B cell (primary cell): Measurements from ENCODE around the gene EPB41L1. TPM values are rescaled to one million over a fixed set of nuclear protein-coding genes. Genes with fewer than 3 reads are reported as not detected.

ENCODE experiments used
- ATAC-seq: fragments of 200-7000 bp; cut with Tn5 transposase; one replicate; pipeline ENCODE4 v1.10.0; 2021; ENCODE audit warnings: low read depth, mild to moderate bottlenecking, moderate number of reproducible peaks, moderate library complexity
- CTCF ChIA-PET: fragments of 350-600 bp; sonication (Branson Sonifier 250); formaldehyde crosslinking; loops from one replicate; lab custom pipeline; 2021; ENCODE audit warnings: antibody characterized with exemption, inconsistent platforms; lab: Charles Lee
- POLR2A ChIA-PET: fragments of 350-600 bp; sonication (Branson Sonifier 250); formaldehyde crosslinking; loops from one replicate; lab custom pipeline; 2021; ENCODE audit warnings: antibody characterized with exemption; lab: Charles Lee
- DNase-seq: peaks from one replicate; pipeline ENCODE4 v3.0.0; 2013
- H2AFZ ChIP-seq: 2 replicates; pipeline ENCODE4 v1.6.1; 2012; ENCODE audit warnings: mild to moderate bottlenecking, low read depth, low read length; ENCODE audit not compliant: insufficient read depth, poor library complexity, severe bottlenecking
- H3K27ac ChIP-seq, 2 donors: 1 replicate in 1 of 2; 2 replicates in 1 of 2; pipeline ENCODE4 v1.5.1; 2012 to 2013; ENCODE audit warnings: low read length in 2 of 2, mild to moderate bottlenecking in 2 of 2, moderate library complexity in 1 of 2
- H3K27me3 ChIP-seq, 4 experiments: fragments of 200-600 bp in 1 of 4; sonication (generic) in 1 of 4; replicated peaks in 1 of 4; 1 replicate in 2 of 4; 2 replicates in 2 of 4; pipeline versions ENCODE4 v1.6.1 to v1.7.0; 2013 to 2016; ENCODE audit warnings: low read length in 3 of 4, mild to moderate bottlenecking in 2 of 4, mixed read lengths in 1 of 4, moderate library complexity in 1 of 4; ENCODE audit not compliant: insufficient read depth in 4 of 4, control insufficient read depth in 3 of 4; ENCODE audit errors: control extremely low read depth in 1 of 4
- H3K36me3 ChIP-seq, 2 experiments: replicated peaks in 1 of 2; 1 replicate in 1 of 2; 2 replicates in 1 of 2; pipeline versions ENCODE4 v1.6.1 to v1.7.1; 2013; ENCODE audit warnings: low read length in 1 of 2; ENCODE audit not compliant: insufficient read depth in 2 of 2, control insufficient read depth in 1 of 2; ENCODE audit errors: control extremely low read depth in 1 of 2, extremely low read depth in 1 of 2
- H3K4me1 ChIP-seq, 2 donors: fragments of 200-600 bp in 1 of 2; sonication (generic) in 1 of 2; 1 replicate in 1 of 2; 2 replicates in 1 of 2; pipeline versions ENCODE4 v1.5.1 to v1.6.1; 2013 to 2017; ENCODE audit warnings: low read length in 2 of 2; ENCODE audit not compliant: control insufficient read depth in 2 of 2, insufficient read depth in 2 of 2
- H3K4me2 ChIP-seq: replicated peaks from 2 replicates; pipeline ENCODE3; 2012; ENCODE audit warnings: mild to moderate bottlenecking, low read depth, low read length; ENCODE audit not compliant: poor library complexity, severe bottlenecking
- H3K4me3 ChIP-seq, 5 experiments: fragments of 200-600 bp in 1 of 5; sonication (generic) in 1 of 5; 1 replicate in 3 of 5; 2 replicates in 2 of 5; pipeline versions ENCODE4 v1.5.1 to v1.7.0; 2011 to 2016; ENCODE audit warnings: low read length in 4 of 5, mild to moderate bottlenecking in 4 of 5, low read depth in 2 of 5, control low read depth in 1 of 5, moderate library complexity in 1 of 5; ENCODE audit not compliant: insufficient read depth in 1 of 5; ENCODE audit errors: control extremely low read depth in 1 of 5, extremely low read depth in 1 of 5
- H3K79me2 ChIP-seq: fragments of 200-600 bp; sonication (generic); one replicate; pipeline ENCODE4 v1.6.0; 2016; ENCODE audit warnings: low read length; ENCODE audit not compliant: control insufficient read depth, insufficient read depth
- H3K9ac ChIP-seq: fragments of 200-600 bp; sonication (generic); 2 replicates; pipeline ENCODE4 v1.6.1; 2017; ENCODE audit warnings: mild to moderate bottlenecking, low read length, moderate library complexity
- H3K9me3 ChIP-seq, 3 donors: one replicate each; pipeline versions ENCODE4 v1.6.1 to v1.7.1; 2013; ENCODE audit warnings: low read length in 2 of 3; ENCODE audit not compliant: control insufficient read depth in 2 of 3, insufficient read depth in 1 of 3; ENCODE audit errors: control extremely low read depth in 1 of 3
- H4K20me1 ChIP-seq: 2 replicates; pipeline ENCODE4 v1.6.0; 2012; ENCODE audit warnings: mild to moderate bottlenecking, low read length; ENCODE audit not compliant: insufficient read depth, control insufficient read depth, poor library complexity, severe bottlenecking
- H3K27ac Mint-ChIP-seq: one replicate; pipeline ENCODE4 v1.8.0; 2021; ENCODE audit warnings: mixed read lengths
- H3K27me3 Mint-ChIP-seq: one replicate; pipeline ENCODE4 v1.8.0; 2021; ENCODE audit warnings: mixed read lengths
- H3K4me1 Mint-ChIP-seq: one replicate; pipeline ENCODE4 v1.8.0; 2021; ENCODE audit warnings: mixed read lengths
- H3K4me3 Mint-ChIP-seq: one replicate; pipeline ENCODE4 v1.8.0; 2021; ENCODE audit warnings: mixed read lengths
- H3K9me3 Mint-ChIP-seq: one replicate; pipeline ENCODE4 v1.8.0; 2022; ENCODE audit warnings: mixed read lengths; ENCODE audit not compliant: insufficient read depth
- EZH2 ChIP-seq: IDR thresholded peaks from 2 replicates; pipeline ENCODE4 v1.6.1; 2012; ENCODE audit warnings: borderline replicate concordance, low read depth, mild to moderate bottlenecking, moderate library complexity, low read length; ENCODE audit not compliant: insufficient read depth, poor library complexity, severe bottlenecking
- WGBS: methylation state at CpG from one replicate; pipeline ENCODE4 v1.1.5; 2013; ENCODE audit warnings: missing lambda C conversion rate; ENCODE audit not compliant: insufficient coverage; 5-methylcytosine and 5-hydroxymethylcytosine counted together
- intact Hi-C: fragments of 100-400 bp; cut with micrococcal nuclease; formaldehyde crosslinking; loops from one replicate; pipeline ENCODE4 v1.10.0; 2022
- polyA plus RNA-seq: library from polyadenylated mRNA; depleted of rRNA; stranded (reverse); fragments of >200 nt; gene quantifications from 2 replicates; pipeline ENCODE4 v1.2.3, GENCODE V29; 2012
- total RNA-seq, 2 donors: library from RNA; stranded (reverse); fragments of 120-200 nt in 1 of 2; gene quantifications; 1 replicate in 1 of 2; 2 replicates in 1 of 2; pipeline versions ENCODE4 v1.2.3 to v1.2.4, GENCODE V29; 2013 to 2022
- TF ChIP-seq, protein P1 (sequence below): fragments of 200-600 bp; IDR thresholded peaks from one replicate; pipeline ENCODE4 v1.8.0; 2022; ENCODE audit warnings: antibody characterized with exemption, mild to moderate bottlenecking

EPB41L1 gene
- total and polyA plus RNA-seq, 2 donors (not counting 1 experiment from before 2014, with no cell fraction given): 0.12 to 1.3 TPM

DNA sequence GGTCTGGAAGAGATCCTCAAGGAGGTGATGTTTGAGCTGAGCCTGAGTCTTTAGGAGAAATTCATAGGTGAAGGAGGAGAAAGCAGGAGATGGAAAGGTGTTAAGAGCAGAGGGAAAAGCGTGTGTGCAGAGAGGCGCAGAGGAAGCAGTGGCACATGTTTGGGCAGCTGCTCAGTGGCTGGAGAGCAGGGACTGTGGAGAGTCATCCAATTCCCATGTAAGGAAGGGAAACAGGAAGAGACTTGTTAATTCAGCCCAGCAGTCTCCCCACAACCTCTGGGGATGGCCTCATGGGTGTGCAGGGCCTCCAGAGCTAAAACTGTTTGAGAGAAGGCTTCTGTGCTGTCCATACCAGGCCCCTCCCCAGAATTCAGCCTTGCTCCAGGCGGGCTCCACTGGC lies 98.0 kb downstream of the EPB41L1 start:
- no peaks in the 10 kb centered on the region for H3K9me3 Mint-ChIP-seq
- H3K36me3 ChIP-seq: peaks cover 2 to 72% of the 10 kb centered on the region in 2 experiments
- no peak overlapping the region for H3K4me3 Mint-ChIP-seq
- no peaks in the 10 kb centered on the region for H3K27me3 Mint-ChIP-seq
- POLR2A ChIA-PET: no interaction called here
- H3K27ac Mint-ChIP-seq: no peak overlapping the region
- H3K9me3 ChIP-seq: no peaks in the 10 kb centered on the region
- ATAC-seq (no peak), DNase-seq (no peak)
- peaks cover 5% of the 10 kb centered on the region for H3K4me1 Mint-ChIP-seq
- intact Hi-C loops: no loop called here
- CTCF ChIA-PET: no interaction called here
- TF ChIP-seq, protein P1, sequence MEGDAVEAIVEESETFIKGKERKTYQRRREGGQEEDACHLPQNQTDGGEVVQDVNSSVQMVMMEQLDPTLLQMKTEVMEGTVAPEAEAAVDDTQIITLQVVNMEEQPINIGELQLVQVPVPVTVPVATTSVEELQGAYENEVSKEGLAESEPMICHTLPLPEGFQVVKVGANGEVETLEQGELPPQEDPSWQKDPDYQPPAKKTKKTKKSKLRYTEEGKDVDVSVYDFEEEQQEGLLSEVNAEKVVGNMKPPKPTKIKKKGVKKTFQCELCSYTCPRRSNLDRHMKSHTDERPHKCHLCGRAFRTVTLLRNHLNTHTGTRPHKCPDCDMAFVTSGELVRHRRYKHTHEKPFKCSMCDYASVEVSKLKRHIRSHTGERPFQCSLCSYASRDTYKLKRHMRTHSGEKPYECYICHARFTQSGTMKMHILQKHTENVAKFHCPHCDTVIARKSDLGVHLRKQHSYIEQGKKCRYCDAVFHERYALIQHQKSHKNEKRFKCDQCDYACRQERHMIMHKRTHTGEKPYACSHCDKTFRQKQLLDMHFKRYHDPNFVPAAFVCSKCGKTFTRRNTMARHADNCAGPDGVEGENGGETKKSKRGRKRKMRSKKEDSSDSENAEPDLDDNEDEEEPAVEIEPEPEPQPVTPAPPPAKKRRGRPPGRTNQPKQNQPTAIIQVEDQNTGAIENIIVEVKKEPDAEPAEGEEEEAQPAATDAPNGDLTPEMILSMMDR: no peak
- TF ChIP-seq EZH2: no peak
- H3K4me3 ChIP-seq: no peak overlapping the region
- H3K27ac ChIP-seq: no peak overlapping the region
- H3K4me2 ChIP-seq: no peak overlapping the region
- no peaks in the 10 kb centered on the region for H3K27me3 ChIP-seq
- no peak overlapping the region for H2AFZ ChIP-seq
- no peaks in the 10 kb centered on the region for H3K4me1 ChIP-seq
- H3K79me2 ChIP-seq: peaks cover 12% of the 10 kb centered on the region
- WGBS: 100% methylated on average over 2 of the region's 3 CpGs
- H4K20me1 ChIP-seq: peaks cover 33% of the 10 kb centered on the region
- no peak overlapping the region for H3K9ac ChIP-seq

DNA sequence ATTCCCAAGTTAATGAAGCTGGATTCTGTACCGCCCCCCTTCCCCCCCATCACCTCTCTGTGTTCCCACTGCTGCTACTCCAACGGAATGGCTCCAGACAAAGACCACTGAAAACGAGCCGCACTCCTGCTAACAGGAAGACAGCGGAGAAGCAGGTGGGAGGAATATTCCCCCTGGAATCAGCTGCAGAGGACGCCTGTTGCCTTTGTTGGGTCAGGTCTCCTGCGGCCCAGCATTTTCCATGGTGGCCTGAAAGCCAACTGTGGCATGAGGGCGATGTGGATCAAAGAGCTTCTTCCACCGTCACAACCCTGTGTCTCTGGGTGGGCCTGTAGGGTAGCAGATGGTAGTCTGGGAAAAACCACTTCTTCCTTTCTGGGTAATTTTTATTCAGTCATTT lies 98.5 kb downstream of the EPB41L1 start:
- CTCF ChIA-PET: no interaction called here
- Mint-ChIP-seq H3K27me3 (no peaks in the 10 kb centered on the region), H3K4me1 (peaks cover 5% of the 10 kb centered on the region), H3K27ac (no peak overlapping the region), H3K4me3 (no peak overlapping the region), H3K9me3 (no peaks in the 10 kb centered on the region)
- TF ChIP-seq, protein P1: no peak
- no peak for TF ChIP-seq EZH2
- peaks cover 8% of the 10 kb centered on the region for H3K79me2 ChIP-seq
- H3K4me2 ChIP-seq: no peak overlapping the region
- H3K27ac ChIP-seq: no peak overlapping the region
- peaks cover 0 to 68% of the 10 kb centered on the region in 2 experiments for H3K36me3 ChIP-seq
- H4K20me1 ChIP-seq: peaks cover 30% of the 10 kb centered on the region
- H3K9ac ChIP-seq: no peak overlapping the region
- ATAC-seq: no peak
- H3K4me1 ChIP-seq: no peaks in the 10 kb centered on the region
- no peak overlapping the region for H2AFZ ChIP-seq
- no peaks in the 10 kb centered on the region for H3K27me3 ChIP-seq
- no peak overlapping the region for H3K4me3 ChIP-seq
- DNase-seq: no peak
- intact Hi-C loops: no loop called here
- POLR2A ChIA-PET: no interaction called here
- WGBS: 99% methylated on average over 7 of the region's 9 CpGs
- H3K9me3 ChIP-seq: no peaks in the 10 kb centered on the region
